ENCODE data around the gene EEF1AKMT3. TPM values are rescaled to one million over a fixed set of nuclear protein-coding genes. Genes with fewer than 3 reads are reported as not detected.

Gene EEF1AKMT3
- total RNA-seq, 1 experiment from 2014 or later = 9.3 TPM

DNA sequence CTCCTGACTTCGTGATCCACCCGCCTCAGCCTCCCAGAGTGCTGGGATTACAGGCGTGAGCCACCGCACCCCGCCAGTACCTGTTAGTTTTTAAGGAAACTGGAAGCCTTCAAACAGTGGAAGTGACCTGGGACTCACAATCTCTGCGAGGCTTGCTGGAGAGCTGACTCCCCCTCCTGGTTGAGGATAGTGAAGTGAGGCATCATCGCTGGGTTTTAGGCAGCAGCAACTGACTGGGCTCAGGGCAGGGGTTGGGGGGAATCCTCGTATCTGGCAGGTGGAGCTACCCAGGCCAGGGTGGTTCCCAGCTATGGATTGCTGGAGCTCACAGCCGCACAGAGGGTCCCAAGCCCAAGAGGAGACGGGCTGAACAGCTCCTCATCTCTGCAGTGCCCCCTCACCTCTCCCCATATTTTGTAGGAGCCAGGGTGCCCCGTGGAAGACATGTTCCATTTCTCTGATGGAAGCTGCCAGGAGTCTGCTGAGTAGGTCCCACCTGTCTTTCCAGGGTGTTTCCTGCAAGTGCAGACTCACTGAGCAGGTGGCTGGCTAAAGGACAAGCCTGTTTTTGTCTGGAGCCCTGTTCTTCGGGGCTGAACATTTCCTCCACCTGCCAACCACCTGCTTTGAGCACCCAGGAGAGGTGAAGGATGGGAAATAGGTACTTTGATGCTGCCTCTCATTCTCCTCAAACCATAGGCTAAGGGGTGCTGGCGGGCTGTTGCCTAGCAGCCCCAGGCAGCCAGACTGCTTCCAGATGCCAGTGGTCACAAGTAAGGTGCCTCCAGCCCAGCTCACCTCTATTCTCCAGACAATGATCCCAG, 43.0 kb downstream of the EEF1AKMT3 start:
- Histone ChIP-seq H4K20me1 (ENCODE audit: low read length) (no peaks in the 10 kb centered on the region), H3F3A (ENCODE audit: low read length, unreplicated experiment) (no peaks in the 10 kb centered on the region), H3K4me1 (ENCODE audit: insufficient read depth, low read length) (peaks cover 6% of the 10 kb centered on the region), H3K9ac (ENCODE audit: low read length) (no peak overlapping the region), H3K4me2 (ENCODE audit: low read length) (no peak overlapping the region), H3K27me3 (ENCODE audit: low read length) (no peaks in the 10 kb centered on the region), H2AFZ (ENCODE audit: low read length) (no peak overlapping the region), H3K4me3 (ENCODE audit: low read length) (no peak overlapping the region), H3K9me3 (ENCODE audit: low read length) (no peaks in the 10 kb centered on the region), H3K36me3 (ENCODE audit: low read depth, low read length) (no peaks in the 10 kb centered on the region), H3K79me2 (ENCODE audit: low read length) (no peaks in the 10 kb centered on the region), H3K9me2 (replicated peaks; ENCODE audit: low read length) (no peaks in the 10 kb centered on the region), H3K27ac (ENCODE audit: low read length) (no peak overlapping the region)
- ChIA-PET CTCF (no interaction called here), POLR2A (ENCODE audit: unreplicated experiment) (no interaction called here)
- intact Hi-C loops (cut with micrococcal nuclease) = no loop called here
- no TSS peak for BruUV-seq (replicated peaks)
- TF ChIP-seq EZH2phosphoT487 (IDR thresholded peaks at IDR 0.05; ENCODE audit: borderline replicate concordance, low read length) (no peak), EZH2 (IDR thresholded peaks at IDR 0.05; ENCODE audit: low read length, unreplicated experiment) (no peak)
- TF ChIP-seq, protein P1, sequence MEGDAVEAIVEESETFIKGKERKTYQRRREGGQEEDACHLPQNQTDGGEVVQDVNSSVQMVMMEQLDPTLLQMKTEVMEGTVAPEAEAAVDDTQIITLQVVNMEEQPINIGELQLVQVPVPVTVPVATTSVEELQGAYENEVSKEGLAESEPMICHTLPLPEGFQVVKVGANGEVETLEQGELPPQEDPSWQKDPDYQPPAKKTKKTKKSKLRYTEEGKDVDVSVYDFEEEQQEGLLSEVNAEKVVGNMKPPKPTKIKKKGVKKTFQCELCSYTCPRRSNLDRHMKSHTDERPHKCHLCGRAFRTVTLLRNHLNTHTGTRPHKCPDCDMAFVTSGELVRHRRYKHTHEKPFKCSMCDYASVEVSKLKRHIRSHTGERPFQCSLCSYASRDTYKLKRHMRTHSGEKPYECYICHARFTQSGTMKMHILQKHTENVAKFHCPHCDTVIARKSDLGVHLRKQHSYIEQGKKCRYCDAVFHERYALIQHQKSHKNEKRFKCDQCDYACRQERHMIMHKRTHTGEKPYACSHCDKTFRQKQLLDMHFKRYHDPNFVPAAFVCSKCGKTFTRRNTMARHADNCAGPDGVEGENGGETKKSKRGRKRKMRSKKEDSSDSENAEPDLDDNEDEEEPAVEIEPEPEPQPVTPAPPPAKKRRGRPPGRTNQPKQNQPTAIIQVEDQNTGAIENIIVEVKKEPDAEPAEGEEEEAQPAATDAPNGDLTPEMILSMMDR (conservative IDR thresholded peaks at IDR 0.05; ENCODE audit: low read depth, low read length) = peak; percentile 30; the same call in 1 of the 2 replicates
- DNase-seq (peak; percentile 24), ATAC-seq (peak; percentile 29)

DNA sequence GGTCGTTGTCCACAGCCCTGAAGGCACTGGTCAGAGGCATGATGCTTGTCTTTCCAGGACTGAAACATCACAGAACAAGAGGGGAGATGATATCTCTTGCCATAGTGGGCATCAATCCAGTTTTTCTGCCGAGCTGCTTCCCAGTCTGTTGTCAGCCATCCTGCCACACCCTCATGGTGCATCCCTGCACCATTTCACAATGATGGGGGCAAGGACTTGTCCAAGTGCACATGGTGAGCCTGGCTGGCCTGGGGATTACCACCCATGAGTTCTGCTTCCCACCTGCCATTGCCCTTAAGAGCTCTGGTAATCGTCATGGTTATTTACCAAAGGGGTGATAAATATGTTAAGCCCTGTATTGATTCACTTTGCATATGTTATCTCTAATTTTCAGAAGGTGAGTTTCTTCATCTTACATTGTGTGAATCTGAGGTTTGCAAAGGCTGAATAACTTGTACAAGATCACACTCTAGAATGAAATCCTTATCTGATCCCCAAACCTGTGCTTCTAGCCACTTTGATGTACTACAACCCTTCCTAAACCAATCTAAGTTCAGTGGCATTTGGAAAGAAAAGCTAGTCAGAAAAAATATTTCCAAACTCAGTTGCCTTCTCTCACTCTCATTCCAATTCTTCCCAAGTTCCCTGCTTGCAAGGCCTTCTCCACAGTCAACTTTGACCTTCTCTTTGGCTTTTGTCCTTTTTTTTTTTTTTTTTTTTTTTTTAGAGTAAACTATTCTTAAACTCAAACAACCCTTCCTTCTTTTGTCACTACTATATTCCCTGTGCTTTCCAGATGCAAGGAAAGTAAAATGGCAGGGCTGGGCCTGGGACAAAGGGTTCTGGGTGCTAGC, 43.8 kb downstream of the EEF1AKMT3 start:
- intact Hi-C loops (cut with micrococcal nuclease) = no loop called here
- Histone ChIP-seq H2AFZ (ENCODE audit: low read length) (no peak overlapping the region), H3K9me3 (ENCODE audit: low read length) (no peaks in the 10 kb centered on the region), H3K36me3 (ENCODE audit: low read depth, low read length) (no peaks in the 10 kb centered on the region), H4K20me1 (ENCODE audit: low read length) (no peaks in the 10 kb centered on the region), H3K4me1 (ENCODE audit: insufficient read depth, low read length) (peaks cover 2% of the 10 kb centered on the region; the same call in 1 of the 2 replicates), H3K79me2 (ENCODE audit: low read length) (no peaks in the 10 kb centered on the region), H3F3A (ENCODE audit: low read length, unreplicated experiment) (no peaks in the 10 kb centered on the region), H3K27ac (ENCODE audit: low read length) (no peak overlapping the region), H3K4me3 (ENCODE audit: low read length) (no peak overlapping the region), H3K9me2 (replicated peaks; ENCODE audit: low read length) (no peaks in the 10 kb centered on the region), H3K4me2 (ENCODE audit: low read length) (no peak overlapping the region), H3K27me3 (ENCODE audit: low read length) (no peaks in the 10 kb centered on the region), H3K9ac (ENCODE audit: low read length) (no peak overlapping the region)
- ChIA-PET POLR2A (ENCODE audit: unreplicated experiment) (no interaction called here), CTCF (no interaction called here)
- TSS peak; percentile 5 for BruUV-seq (replicated peaks)
- DNase-seq (no peak), ATAC-seq (no peak)
- TF ChIP-seq EZH2 (IDR thresholded peaks at IDR 0.05; ENCODE audit: low read length, unreplicated experiment) = no peak
- TF ChIP-seq, protein P1 (conservative IDR thresholded peaks at IDR 0.05; ENCODE audit: low read depth, low read length) = no peak

DNA sequence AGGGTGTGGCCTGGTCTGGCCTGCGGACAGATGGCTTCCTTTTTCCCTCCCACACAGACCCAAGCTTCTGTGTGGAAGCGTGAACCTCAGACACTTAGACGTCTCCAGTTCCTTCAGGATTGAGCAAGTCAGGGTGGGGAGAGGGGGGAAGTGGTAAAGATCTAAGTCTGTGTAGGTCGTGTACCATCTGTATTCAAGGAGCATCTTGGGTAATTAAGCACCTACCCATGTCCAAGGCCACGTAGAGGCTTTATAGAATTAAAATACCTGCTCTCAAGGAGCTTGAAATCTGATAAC, 44.4 kb downstream of the EEF1AKMT3 start:
- intact Hi-C loops (cut with micrococcal nuclease) = no loop called here
- Histone ChIP-seq H3K9ac (ENCODE audit: low read length) (no peak overlapping the region), H3K4me3 (ENCODE audit: low read length) (no peak overlapping the region), H3K36me3 (ENCODE audit: low read depth, low read length) (no peaks in the 10 kb centered on the region), H3K79me2 (ENCODE audit: low read length) (no peaks in the 10 kb centered on the region), H3K4me1 (ENCODE audit: insufficient read depth, low read length) (peaks cover 5% of the 10 kb centered on the region; the same call in 1 of the 2 replicates), H3K9me2 (replicated peaks; ENCODE audit: low read length) (no peaks in the 10 kb centered on the region), H3K27ac (ENCODE audit: low read length) (no peak overlapping the region), H3K9me3 (ENCODE audit: low read length) (no peaks in the 10 kb centered on the region), H3K4me2 (ENCODE audit: low read length) (no peak overlapping the region), H3F3A (ENCODE audit: low read length, unreplicated experiment) (no peaks in the 10 kb centered on the region), H4K20me1 (ENCODE audit: low read length) (no peaks in the 10 kb centered on the region), H3K27me3 (ENCODE audit: low read length) (no peaks in the 10 kb centered on the region), H2AFZ (ENCODE audit: low read length) (no peak overlapping the region)
- TF ChIP-seq, protein P1 (conservative IDR thresholded peaks at IDR 0.05; ENCODE audit: low read depth, low read length) = no peak
- TF ChIP-seq EZH2phosphoT487 (IDR thresholded peaks at IDR 0.05; ENCODE audit: borderline replicate concordance, low read length) = no peak
- no peak for TF ChIP-seq EZH2 (IDR thresholded peaks at IDR 0.05; ENCODE audit: low read length, unreplicated experiment)
- CTCF ChIA-PET = no interaction called here
- no peak for DNase-seq
- POLR2A ChIA-PET (ENCODE audit: unreplicated experiment) = no interaction called here
- BruUV-seq (replicated peaks) = no TSS peak
- ATAC-seq = no peak
